Fibroblast of skin of left biceps (primary cell): ENCODE results near the gene RELN.
A peak's percentile ranks its signal among the peaks of the same experiment; 100 is the strongest.

Experiments
- DNase-seq, 2 experiments: peaks; one replicate each; pipeline ENCODE4 v3.0.0-alpha.2; 2013; ENCODE audit warnings: low read depth in 2 of 2

RELN gene

DNA sequence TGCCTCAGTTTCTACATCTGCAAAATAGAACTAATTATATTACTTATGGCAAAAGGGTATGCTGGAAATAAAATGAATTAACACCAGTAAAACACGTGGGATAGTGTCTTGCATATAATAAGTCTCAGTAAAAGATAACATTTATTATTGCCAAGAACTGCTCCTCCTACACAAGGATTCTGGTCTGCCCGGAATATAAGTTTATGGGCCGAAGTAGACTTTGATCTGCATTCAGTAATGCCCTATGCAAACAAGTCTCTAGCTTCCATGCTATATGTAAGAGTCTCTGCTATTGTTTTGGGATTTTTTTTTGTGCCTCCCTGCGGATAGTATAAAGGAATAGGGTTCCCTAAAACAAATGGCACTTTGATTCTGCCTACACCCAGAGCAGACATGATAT is 417.9 kb downstream of the RELN start:
- no peak for DNase-seq

DNA sequence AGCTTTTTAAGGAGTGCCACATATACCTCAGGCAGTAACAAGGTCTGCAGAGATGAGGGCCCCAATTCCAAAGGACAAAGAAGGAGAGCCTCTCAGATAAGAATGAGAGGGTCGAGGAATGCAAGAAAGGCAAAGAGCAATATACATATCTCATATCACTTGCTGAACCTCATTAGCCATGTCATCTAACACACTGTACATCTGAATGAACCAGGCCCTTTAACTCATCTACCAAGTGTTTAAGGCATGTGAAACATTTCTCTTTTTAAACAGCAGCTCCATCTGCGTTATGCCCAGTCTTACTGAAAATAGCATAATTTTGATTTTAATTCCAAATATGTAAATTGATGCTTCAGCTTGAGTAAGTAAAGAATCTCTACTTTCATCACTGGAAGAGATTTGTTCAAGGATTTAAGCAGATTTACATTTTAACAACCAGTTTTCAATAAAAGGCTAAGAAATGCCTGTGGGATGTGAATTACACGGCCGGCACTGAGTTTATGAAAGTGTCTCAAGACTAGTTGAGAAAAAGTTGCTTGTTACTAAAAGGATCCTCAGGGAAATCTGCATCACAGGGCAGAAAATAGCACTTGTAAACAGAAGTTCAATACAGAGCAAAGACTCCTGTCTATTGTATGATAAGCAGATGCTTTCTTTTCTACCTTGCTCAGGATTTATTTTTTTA is 419.7 kb downstream of the RELN start:
- DNase-seq: no peak

DNA sequence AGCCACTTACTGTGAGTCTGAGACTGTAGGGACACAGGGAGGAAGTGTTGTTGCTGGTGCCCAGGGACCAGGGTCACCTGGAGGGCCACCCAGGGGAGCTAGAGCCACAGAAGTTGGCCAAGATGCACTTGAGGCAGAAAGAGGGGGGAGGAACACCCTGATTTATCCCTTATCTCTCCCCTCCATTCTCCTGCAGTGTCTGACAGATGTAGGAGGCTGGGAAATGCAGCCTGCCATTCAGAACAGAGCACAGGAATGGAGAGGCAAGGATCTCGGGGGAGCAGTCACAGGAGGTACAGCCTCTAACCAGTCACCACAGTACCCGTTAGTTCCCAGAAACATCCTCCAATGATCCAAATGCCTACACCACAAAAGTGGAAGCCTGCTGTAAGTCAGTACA is 425.0 kb downstream of the RELN start:
- DNase-seq: no peak

DNA sequence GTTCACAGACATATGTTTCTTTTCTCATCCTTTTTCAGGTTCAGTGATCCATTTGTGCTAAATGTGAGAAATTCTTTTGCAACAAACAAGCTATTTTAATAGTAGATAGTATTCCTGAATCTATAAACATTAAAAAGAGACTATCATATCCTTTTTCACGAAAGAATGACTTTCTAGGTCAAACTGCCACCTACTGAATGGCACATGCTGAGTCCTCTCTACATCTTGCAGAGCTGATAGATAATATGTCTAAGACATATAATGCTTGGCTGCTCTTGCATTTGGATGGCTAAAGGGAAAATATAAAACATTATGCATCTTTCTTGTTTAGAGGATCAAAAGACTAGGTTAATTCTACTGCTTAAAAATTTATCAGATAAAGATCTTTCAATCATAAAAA is 429.3 kb downstream of the RELN start:
- no peak for DNase-seq

DNA sequence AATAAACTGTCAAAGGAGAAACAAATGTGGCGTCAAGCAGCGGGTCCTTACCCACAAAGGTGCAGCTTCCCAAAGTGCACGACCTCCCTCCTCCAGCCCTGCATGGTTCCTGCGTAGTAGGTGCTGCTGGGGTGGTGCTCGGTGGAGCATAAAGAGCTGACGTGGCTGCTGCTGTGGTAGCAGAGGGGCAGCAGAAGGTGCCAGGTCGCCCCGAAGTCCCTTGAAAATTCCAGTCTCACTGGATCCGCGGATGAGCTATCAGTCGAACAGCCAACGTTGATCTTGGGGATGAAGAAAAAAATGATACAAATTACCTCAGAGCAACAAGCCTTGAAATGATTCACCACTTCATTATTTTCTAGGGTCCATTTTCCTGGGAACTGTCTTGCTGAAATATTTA is 438.4 kb downstream of the RELN start:
- DNase-seq: no peak

DNA sequence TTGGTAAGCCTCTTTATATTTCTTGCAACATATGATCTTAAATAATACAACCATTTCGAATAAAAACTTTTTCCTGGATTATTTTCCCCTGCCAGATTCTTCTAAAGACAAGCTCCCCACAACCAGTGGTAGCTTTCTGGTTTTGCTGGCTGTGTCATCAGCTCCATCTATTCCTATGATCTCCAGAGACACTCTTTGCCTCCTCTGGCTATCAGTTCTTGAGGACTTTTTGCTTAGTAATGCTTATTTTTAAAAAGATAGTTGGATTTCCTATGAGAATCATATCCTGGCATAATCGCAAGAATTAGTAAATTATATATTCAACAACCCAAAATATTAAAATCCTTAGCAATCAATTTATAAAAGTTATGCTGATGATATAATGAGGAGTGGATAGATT is 439.7 kb downstream of the RELN start:
- no peak for DNase-seq

DNA sequence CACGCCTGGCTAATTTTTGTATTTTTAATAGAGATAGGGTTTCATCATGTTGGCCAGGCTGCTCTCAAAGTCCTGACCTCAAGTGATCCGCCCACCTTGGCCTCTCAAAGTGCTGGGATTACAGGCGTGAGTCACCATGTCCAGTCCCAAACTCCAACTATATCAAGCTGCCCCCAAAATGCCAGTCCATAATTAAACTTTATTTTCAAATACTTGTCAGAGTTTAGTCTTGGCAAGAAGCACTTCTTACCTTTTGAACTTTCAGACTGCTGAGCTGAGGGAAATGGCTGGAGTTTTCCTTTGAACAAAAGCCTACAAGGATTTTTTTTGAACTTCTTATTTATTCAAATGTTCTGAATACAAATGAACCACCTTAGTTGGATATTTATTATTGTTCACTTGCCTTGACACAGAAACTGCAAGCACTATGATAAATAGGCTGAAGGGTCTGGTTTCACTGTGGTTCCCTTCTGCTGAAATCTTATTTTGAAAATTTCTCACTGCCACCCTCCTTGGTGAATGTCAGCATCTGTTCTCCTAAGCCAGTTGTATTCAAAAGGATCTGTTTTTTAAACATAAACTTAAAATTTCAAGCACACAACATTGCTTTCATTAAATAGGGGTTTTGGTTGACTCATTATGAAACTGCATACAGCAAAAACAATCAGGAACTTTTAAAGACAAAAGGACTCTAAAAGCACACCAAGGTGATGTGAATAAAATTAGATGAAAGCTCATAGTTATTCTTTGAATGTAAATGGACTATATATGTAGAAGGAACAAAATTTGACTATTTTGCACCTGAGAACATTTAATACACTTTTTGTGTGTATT is 441.8 kb downstream of the RELN start:
- no peak for DNase-seq

DNA sequence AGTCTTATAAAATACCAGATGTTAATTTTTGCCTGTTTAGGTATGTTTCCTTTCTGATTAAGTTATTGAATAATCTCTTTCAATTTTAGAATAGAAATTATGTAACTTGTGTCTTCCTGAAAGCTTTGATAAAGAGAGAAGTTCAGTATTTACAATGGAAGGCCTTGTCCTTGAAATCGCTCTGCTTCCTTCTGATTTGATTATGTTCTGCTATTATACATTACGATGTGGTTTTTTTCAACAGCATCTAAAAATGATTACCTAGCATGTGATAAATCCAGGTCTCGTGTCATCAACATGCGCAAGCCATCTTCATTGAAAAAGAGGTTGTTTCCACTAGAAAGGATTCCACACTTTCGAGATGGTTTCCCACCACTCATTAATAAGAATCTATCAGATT is 447.0 kb downstream of the RELN start:
- no peak for DNase-seq

DNA sequence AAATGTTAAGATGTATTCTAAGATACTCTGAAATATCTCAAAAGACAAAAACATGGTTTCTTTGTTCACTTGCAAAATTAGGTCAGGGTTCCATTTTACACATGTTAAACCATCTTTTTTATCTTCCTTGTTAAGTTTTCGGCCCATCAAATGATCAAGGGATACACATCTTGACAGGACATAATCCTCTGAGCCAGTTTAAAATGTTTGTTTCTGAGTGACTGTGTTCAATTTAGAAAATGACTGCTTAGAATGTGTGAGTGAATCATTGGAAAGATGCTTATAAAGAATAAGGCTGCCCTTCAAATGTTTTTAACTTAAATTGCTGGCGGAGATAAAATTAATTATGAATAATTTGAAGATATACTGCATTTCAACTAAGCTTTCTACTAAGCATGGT is 447.5 kb downstream of the RELN start:
- DNase-seq: no peak

DNA sequence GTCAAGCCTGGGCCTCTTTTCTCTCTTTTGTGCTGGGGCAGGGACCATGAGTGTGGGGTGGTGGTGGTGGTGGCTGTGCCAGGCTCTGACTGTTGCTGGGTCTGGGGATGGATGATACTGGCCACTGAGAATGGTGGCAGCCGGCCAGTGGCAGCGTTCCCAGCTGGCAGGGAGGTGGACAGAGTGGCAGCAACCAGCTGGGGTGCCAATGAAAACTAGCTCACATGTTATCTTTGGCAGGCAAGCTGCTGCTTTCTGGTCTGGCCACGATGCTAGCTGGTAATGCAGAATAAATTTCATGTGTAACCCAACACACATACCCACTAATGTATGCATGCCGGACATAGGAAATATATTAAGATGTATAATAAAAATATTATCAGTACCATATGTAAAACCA is 448.4 kb downstream of the RELN start:
- no peak for DNase-seq

DNA sequence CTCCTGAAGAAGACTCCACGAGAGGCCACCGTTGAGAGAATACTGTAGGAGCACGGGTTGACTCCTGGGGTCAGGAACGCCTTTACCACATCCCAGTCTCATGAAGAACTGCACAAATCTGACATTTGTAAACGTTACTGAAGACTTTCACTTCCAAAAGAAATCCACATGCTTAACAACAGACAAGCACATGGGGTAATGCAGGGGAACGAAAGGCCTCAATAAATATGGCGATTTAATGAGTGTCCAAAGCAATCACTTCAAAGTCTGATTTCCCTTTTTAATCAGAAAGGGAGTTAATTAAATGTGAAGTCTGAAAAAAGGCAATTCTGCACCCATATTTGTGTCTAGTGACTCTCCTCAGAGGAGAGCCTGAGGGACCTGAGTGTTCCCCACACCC is 449.1 kb downstream of the RELN start:
- DNase-seq: no peak

DNA sequence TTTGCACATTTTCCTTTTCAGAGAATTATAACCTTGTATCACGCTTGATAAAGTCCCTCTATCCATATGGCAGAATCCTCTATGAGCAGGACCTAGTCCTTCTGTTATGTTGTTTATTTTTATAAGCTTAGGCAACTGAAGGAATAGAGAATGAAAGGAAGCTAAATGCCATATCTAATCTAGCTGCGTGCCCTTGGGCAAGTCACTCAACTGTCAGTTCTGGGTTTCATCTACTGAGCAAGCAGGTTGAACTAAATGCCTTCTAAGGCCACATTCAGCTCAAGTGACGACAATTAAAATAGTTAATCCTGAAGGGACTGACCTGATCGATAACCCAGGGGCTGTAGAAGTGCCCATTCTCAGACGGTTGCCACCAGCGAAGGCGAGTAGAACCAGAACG is 449.6 kb downstream of the RELN start:
- DNase-seq: no peak

DNA sequence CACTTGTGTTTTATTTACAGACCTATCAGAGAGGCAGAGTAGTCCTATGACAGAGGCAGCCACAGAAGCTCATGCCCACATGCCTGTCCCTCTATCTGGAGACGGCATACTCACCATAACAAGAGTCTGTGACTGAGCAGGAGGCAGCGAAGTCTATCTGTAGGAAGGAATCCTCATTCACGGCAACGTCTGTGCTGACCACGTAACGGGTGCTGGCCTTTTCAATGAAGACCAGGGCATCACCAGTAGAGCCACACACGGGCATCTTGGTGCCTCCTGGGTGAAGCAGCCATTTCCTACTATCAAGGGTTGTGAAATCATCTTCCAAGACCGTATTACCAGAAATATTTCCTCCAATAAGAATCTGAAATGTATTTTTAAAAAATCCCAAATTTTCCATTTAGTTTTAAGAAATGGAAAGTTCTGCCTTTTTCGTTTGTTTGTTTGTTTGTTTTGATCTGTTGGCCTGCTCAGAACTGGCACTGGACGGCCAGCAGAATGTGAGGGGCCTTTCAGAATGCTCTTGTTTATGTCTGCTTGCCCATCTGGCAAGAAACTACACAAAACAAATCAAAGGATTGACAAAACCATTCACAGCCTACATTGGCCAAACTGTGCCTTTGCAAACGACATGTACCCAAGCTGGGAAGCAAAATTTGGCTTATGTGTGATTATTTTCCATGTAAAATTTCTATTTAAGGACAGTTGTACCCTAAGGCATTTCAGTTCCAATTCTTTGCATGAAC is 450.3 kb downstream of the RELN start:
- no peak for DNase-seq

DNA sequence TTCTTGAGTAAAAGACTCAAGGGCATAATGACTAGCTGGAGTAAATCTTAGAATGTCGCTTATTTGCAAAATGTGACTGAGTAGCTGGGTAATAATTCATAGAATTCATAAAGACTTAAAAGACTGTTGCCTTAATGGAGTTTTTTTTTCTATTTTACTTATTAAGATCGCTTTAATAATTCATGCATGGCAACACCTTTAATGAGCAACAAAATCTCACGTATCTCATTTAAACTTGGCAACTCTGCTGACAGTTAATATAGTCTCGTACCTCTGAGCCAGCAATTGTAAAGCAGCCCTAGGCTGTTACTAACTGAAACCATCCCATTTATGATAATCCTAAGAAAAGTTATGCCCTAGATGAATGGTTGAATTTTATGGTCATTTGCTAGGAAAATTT is 455.7 kb downstream of the RELN start:
- no peak for DNase-seq

DNA sequence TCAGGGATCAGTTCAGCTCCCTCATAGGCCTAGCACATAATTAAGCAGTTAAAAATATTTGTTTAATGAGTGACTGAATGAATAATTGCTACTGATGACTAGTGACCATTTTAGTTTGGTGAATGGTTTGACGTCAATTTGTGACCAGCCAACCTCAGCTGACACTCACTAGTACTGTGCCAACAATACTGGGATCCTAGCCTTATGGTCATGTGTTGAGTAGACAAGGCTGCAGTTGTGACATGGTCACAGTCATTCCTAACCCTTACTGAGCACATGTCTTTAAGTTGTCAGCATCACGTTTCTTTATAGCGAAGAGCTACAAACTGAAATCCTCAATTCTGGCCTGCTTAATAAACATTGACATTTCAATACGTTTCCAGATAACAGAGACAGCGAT is 456.5 kb downstream of the RELN start:
- DNase-seq: no peak

DNA sequence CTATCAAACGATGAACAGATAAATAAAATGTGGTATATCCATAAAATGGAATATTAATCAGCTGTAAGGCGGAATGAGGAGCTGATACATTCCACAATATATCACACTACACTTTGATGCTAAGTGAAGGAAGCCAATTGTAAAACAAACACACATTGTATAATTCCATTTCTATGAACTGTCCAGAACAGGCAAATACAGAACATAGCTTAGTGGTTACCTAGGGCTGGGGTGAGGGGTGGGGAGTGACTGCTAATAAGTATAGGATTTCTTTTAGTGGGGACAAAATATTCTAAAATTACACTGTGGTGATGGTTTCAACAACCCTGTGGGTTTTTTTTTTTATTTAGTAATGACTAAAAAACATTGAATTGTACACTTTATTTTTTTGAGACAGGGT is 461.3 kb downstream of the RELN start:
- DNase-seq: no peak

DNA sequence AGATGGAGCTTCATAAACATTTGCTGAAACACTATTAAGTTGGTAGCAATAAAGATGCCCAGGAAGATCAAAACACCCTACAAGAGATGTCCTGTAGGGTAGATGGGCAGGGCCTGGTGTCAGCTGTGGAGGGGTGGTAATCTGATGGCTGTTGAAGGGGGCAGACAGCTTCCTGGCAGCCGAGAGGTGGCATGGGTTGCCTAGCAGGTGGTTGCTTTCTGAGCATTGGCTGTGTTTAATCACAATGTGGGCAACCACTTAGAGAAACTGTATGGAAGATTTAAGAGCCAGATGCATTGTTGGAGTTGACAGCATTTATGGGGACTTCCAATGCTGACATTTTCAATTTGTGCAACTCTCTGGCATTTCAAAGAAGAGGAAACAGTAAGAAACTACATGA is 463.5 kb downstream of the RELN start:
- no peak for DNase-seq

DNA sequence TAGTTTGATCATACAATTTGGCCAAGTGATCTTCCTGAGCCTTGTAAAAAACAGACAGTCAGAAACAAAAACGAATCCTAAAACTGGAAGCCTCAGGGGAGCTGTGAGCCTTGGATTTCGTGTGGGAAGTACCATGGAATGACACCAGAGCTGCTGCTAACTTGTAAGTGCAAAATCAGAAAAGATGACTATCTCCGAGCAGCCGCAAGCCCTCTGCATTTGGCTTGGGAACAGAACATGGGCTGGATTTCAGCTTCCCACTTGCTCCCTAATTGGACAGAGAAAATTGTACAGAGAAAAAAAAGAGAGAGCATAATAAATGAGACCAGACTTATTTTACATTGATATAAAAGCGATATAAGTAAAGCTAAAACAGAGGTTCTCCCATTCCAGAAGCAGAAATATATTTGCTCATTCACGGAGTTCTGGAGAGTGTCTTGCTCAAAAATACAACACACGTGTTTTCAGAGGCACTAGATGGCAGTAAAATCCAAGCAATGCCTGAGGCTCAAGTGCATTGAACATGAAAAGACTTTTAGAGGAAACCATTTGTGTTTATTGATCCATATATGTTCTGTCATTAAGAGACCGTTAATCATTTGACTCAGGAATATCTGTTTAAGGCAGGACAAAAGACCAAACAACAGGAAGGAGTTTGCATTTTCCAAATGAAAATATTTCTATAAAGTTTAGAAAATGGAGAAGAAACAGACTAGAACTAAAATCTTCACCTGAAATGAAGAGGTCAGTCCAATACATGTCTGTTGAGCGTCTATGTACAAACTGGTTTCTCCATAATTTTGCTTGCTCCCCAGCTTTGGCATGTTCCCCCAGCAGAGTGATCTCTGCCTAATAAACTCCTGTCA is 465.2 kb downstream of the RELN start:
- DNase-seq: peak in 1 of 2 experiments; percentile 4

DNA sequence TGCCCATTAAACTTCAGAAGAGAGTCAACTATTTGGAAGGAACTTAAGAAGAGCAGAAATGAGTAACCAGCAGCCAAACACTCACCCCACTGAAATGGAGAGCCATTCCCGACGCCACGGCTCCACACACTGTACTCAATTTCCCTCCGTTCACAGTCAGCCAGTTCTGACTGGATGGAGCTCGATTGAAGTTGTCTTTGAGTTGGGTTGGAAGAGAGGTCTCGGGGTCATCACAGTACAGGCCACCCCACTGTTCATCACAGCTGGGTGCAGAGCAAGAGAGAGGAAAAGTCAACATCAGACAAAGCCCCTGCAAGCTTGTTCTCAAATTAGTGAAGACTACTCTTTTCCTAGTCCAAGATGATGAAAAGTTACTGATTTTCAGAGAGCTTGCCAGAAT is 467.5 kb downstream of the RELN start:
- DNase-seq: no peak

DNA sequence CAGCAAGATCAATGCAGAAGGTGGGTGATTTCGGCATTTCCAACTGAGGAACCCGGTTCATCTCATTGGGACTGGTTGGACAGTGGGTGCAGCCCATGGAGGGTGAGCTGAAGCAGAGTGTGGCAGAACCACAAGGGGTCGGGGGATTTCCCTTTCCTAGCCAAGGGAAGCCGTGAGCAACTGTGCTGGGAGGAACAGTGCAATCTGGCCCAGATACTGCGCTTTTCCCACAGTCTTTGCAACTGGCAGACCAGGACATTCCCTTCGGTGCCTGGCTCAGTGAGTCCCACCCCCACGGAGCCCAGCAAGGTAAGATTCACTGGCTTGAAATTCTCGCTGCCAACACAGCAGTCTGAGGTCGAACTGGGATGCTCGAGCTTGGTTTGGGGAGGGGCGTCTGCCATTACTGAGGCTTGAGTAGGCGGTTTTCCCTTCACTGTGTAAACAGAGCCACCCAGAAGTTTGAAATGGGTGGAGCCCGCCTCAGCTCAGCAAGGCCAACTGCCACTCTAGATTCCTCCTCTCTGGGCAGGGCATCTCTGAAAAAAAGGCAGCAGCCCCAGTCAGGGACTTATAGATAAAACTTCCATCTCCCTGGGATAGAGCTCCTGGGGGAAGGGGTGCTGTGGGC is 484.8 kb downstream of the RELN start:
- no peak for DNase-seq

DNA sequence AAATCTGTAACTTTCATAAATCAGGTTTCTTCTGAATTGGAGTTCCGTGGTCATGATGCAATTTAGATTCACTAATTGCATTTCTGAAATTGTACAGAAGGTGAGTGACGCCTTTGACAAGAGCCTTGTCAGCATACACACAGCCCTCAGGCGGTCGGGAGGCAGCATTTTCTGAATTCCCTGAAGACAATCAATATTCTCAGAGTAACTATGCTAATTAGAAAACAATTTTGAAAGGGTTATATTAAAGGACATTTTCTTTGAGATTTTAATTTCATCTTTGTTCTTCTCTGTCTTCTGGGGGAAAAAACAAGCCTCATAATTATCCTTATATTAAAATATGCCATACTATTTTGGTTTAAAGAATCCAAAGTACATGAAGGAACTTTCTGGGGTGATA is 488.3 kb downstream of the RELN start:
- DNase-seq: no peak
